HL-60 (cell line): ENCODE data around the gene PHF21A.

Experiments
- DNase-seq, 2 experiments: peaks; one replicate each; pipeline ENCODE4 v3.0.0-alpha.2; 2010 to 2020; ENCODE audit warnings: low read depth in 1 of 2, low spot score in 1 of 2
- H3K27ac ChIP-seq: fragments of 250-450 bp; sonication (Bioruptor Pico); replicated peaks from 2 replicates; pipeline ENCODE4 v1.5.1; 2020; ENCODE audit warnings: mild to moderate bottlenecking, moderate library complexity
- H3K27me3 ChIP-seq: fragments of 250-450 bp; sonication (Bioruptor Pico); 2 replicates; pipeline ENCODE4 v1.5.1; 2021; ENCODE audit warnings: mild to moderate bottlenecking, moderate library complexity; ENCODE audit not compliant: insufficient read depth, poor library complexity, severe bottlenecking
- H3K4me3 ChIP-seq: replicated peaks from 2 replicates; pipeline ENCODE4 v1.5.1; 2011; ENCODE audit warnings: mild to moderate bottlenecking, control low read depth, low read length; ENCODE audit not compliant: insufficient read depth
- GABPA ChIP-seq: IDR thresholded peaks from 2 replicates; pipeline ENCODE4 v1.6.1; 2012; ENCODE audit warnings: low read depth
- POLR2AphosphoS5 ChIP-seq: IDR thresholded peaks from 2 replicates; pipeline ENCODE4 v1.6.1; 2012; ENCODE audit warnings: low read depth
- SPI1 ChIP-seq: IDR thresholded peaks from 2 replicates; pipeline ENCODE4 v1.6.1; 2012; ENCODE audit warnings: low read depth, mild to moderate bottlenecking, borderline replicate concordance
- TF ChIP-seq, protein P1 (sequence below): IDR thresholded peaks from 2 replicates; pipeline ENCODE4 v1.6.1; 2012; ENCODE audit warnings: low read depth; ENCODE audit not compliant: insufficient replicate concordance
- TF ChIP-seq, protein P2 (sequence below): IDR thresholded peaks from one replicate; pipeline ENCODE4 v1.5.1; 2011; ENCODE audit warnings: low read length, control low read depth, inconsistent platforms; ENCODE audit not compliant: insufficient read depth

Gene PHF21A

DNA sequence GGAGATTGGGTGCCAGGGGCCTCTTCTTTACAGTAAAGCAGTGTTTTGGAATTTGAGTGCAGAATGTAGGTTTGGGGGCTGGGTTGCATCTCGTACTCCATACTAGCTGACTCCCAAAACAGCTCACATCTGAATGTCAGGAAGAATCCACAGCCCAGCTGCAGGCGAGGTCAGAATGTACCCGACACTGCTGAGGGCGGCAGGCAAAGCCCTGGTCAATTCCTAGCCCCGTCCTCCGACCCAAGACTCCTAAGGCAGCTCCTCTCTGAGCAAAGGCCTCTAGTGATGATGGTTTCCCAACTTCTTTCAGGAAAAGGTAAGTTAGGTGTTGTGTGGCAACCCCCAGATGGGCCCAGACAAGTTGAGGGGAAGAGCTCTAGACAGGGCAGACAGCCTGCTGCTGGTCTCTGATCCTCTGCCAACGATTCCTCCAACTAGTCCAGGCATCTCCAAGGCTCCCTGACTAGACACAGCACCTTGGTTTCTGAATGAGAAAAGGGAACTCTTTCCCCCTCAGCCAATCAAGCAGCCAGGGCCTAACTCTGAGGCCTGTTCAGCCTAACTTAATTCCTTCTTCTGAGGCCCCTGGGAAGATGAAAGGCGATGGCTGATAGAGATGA lies 190.2 kb downstream of the PHF21A start:
- no peak for TF ChIP-seq GABPA
- TF ChIP-seq, protein P1, sequence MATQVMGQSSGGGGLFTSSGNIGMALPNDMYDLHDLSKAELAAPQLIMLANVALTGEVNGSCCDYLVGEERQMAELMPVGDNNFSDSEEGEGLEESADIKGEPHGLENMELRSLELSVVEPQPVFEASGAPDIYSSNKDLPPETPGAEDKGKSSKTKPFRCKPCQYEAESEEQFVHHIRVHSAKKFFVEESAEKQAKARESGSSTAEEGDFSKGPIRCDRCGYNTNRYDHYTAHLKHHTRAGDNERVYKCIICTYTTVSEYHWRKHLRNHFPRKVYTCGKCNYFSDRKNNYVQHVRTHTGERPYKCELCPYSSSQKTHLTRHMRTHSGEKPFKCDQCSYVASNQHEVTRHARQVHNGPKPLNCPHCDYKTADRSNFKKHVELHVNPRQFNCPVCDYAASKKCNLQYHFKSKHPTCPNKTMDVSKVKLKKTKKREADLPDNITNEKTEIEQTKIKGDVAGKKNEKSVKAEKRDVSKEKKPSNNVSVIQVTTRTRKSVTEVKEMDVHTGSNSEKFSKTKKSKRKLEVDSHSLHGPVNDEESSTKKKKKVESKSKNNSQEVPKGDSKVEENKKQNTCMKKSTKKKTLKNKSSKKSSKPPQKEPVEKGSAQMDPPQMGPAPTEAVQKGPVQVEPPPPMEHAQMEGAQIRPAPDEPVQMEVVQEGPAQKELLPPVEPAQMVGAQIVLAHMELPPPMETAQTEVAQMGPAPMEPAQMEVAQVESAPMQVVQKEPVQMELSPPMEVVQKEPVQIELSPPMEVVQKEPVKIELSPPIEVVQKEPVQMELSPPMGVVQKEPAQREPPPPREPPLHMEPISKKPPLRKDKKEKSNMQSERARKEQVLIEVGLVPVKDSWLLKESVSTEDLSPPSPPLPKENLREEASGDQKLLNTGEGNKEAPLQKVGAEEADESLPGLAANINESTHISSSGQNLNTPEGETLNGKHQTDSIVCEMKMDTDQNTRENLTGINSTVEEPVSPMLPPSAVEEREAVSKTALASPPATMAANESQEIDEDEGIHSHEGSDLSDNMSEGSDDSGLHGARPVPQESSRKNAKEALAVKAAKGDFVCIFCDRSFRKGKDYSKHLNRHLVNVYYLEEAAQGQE: no peak
- no peak for TF ChIP-seq POLR2AphosphoS5
- no peak for TF ChIP-seq SPI1
- TF ChIP-seq, protein P2, sequence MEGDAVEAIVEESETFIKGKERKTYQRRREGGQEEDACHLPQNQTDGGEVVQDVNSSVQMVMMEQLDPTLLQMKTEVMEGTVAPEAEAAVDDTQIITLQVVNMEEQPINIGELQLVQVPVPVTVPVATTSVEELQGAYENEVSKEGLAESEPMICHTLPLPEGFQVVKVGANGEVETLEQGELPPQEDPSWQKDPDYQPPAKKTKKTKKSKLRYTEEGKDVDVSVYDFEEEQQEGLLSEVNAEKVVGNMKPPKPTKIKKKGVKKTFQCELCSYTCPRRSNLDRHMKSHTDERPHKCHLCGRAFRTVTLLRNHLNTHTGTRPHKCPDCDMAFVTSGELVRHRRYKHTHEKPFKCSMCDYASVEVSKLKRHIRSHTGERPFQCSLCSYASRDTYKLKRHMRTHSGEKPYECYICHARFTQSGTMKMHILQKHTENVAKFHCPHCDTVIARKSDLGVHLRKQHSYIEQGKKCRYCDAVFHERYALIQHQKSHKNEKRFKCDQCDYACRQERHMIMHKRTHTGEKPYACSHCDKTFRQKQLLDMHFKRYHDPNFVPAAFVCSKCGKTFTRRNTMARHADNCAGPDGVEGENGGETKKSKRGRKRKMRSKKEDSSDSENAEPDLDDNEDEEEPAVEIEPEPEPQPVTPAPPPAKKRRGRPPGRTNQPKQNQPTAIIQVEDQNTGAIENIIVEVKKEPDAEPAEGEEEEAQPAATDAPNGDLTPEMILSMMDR: no peak
- H3K27ac ChIP-seq: no peak overlapping the region
- no peaks in the 10 kb centered on the region for H3K27me3 ChIP-seq
- no peak overlapping the region for H3K4me3 ChIP-seq
- DNase-seq: no peak

DNA sequence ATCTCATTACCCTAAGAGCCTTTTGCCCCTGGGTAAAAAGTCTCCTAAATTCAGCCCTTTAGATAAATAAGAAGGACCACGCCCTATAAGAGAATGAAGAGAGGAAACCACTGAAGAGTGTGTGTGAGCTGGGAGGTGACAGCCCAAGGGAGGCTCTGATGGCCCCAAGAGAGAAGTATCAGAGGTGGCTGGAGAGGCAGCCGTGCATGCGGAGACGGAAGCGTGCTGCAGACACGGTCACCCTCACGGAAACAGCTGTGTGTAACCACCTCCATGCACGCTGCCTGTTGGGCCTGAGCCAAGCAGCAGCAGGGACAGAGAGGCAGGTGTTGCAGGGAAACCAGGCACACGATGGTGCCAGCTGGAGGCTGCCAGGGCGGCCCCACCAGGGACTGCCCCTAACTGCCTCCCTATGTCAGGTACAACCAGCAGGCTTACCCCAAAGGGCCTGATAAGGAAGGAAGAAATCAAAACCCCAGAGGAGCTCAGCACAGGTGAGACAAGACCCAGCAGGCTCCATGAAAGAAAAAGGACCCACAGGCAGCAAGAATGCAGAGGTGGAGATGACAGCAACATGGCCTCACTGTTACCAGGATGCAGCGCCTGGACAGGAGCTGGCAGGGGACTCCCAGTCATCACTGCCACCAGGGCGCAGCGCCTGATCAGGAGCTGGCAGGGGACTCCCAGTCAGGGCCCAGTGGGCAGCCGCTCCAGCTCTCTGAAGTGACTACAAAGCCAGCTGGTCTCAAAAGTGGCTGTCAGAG lies 191.0 kb downstream of the PHF21A start:
- Histone ChIP-seq H3K4me3 (no peak overlapping the region), H3K27me3 (no peaks in the 10 kb centered on the region), H3K27ac (no peak overlapping the region)
- TF ChIP-seq POLR2AphosphoS5 (peak; percentile 95), GABPA (peak; percentile 54; the same call in 1 of the 2 replicates), SPI1 (no peak)
- TF ChIP-seq, protein P2: no peak
- TF ChIP-seq, protein P1: no peak
- peak; percentile 66 to 82 for DNase-seq

DNA sequence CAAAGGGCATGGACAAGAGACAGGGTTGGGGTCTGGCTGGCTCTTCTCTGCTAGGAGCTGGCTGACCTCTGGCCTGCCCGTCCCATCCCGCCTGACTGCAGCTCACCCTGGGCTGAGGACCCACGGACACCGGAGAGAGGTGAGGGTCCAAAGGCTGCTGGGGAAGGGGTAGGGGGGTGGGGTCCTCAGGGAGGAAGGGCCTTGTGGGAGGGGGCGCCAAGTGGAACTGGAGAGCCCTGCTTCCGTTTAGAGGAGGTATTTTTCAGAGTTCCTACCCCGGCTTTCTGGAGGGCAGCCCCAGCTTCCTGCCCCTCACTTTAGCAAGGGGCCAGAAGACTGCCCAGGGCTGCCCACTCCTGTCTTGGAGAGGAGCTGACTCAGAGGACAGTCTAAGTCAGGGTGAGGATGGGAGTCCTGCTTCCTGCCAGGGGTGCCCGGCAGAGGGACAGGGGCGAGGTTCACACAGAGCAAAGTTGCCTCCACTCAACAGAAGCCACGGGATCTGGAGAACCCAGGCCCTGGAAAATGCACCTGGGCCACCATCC lies 191.7 kb downstream of the PHF21A start:
- H3K4me3 ChIP-seq: no peak overlapping the region
- TF ChIP-seq, protein P1: no peak
- TF ChIP-seq GABPA: no peak
- TF ChIP-seq, protein P2: no peak
- no peak for TF ChIP-seq POLR2AphosphoS5
- TF ChIP-seq SPI1: no peak
- no peak overlapping the region for H3K27ac ChIP-seq
- H3K27me3 ChIP-seq: peaks cover 2% of the 10 kb centered on the region
- no peak for DNase-seq
